Measurements from ENCODE around the gene MLXIPL.

MLXIPL gene

GRCh38 chr7:73549176-73549575, 75.1 kb downstream of the MLXIPL start:
- no peak for DNase-seq (ENCODE audit: low read depth)

DNA sequence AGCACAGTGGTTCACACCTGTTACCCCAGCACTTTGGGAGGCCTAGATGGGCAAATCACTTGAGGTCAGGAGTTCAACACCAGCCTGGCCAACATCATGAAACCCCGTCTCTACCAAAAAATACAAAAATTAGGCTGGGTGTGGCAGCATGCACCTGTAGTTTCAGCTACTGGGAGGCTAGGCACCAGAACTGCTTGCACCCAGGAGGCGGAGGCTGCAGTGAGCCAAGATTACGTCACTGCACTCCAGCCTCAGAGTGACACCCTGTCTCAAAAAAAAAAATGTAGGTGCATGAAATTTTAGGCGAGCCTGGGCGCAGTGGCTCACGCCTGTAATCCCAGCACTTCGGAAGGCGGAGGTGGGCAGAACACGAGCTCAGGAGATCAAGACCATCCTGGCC, 76.5 kb downstream of the MLXIPL start:
- no peak for DNase-seq (ENCODE audit: low read depth)

DNA sequence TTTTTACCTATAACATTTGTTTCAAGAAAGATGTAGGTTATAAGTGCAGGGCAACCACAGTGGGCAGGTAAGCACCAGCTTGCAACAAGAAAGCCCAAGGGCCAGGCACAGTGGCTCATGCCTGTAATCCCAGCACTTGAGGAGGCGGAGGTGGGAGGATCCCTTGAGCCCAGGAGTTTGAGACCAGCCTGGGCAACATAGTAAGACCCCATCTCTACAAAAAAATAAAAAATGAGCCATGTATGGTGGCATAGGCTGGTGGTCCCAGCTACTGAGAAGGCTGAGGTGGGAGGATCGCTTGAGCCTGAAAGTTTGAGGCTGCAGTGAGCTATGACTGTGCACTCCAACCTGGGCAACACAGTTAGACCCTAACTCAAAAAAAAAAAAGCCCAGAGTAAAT, 79.6 kb downstream of the MLXIPL start:
- DNase-seq (ENCODE audit: low read depth): no peak

All from stimulated activated CD8-positive, alpha-beta memory T cell treated with anti-CD3 and anti-CD28 coated beads, Interleukin-12 subunit alpha, Interleukin-12 subunit beta, amount 100 ng/mL, for 1 hour (primary cell).